IMR-90 (cell line): ENCODE results near the gene B3GNT5. TPM values are rescaled to one million over a fixed set of nuclear protein-coding genes. Genes with fewer than 3 reads are reported as not detected.

ENCODE experiments used
- ATAC-seq: fragments of 200-7000 bp; cut with Tn5 transposase; 2 replicates; pipeline ENCODE4 v1.9.1; 2020; ENCODE audit warnings: low read depth, mild to moderate bottlenecking, moderate library complexity
- BruUV-seq: library from RNA; stranded (reverse); fragments of 400-500 nt; replicated peaks from 2 replicates; lab custom pipeline; 2021; lab: Mats Ljungman, UMichigan
- CTCF ChIA-PET: fragments of 300-600 bp; formaldehyde crosslinking; extraction: SDS; loops from one replicate; lab custom pipeline; 2021; ENCODE audit warnings: antibody characterized with exemption; lab: Yijun Ruan, JAX
- POLR2A ChIA-PET: fragments of 300-600 bp; sonication (Branson Sonifier 250); formaldehyde crosslinking; loops from one replicate; lab custom pipeline; 2022; ENCODE audit warnings: antibody characterized with exemption; ENCODE audit not compliant: unreplicated experiment; lab: Charles Lee
- DNase-seq: peaks from one replicate; pipeline ENCODE4 v3.0.0; 2013
- H2AFZ ChIP-seq: replicated peaks from 2 replicates; pipeline ENCODE3; 2013; ENCODE audit warnings: low read length, mild to moderate bottlenecking; ENCODE audit not compliant: poor library complexity
- H2AK5ac ChIP-seq: 2 replicates; pipeline ENCODE4 v1.6.1; 2013; ENCODE audit warnings: low read depth, low read length, inconsistent platforms
- H2AK9ac ChIP-seq: replicated peaks from 2 replicates; pipeline ENCODE3; 2013; ENCODE audit warnings: mild to moderate bottlenecking, low read depth, low read length, moderate library complexity; ENCODE audit not compliant: poor library complexity
- H2BK120ac ChIP-seq: 2 replicates; pipeline ENCODE4 v1.6.1; 2013; ENCODE audit warnings: low read depth, low read length, inconsistent platforms
- H2BK15ac ChIP-seq: 3 replicates; pipeline ENCODE4 v1.6.1; 2013; ENCODE audit warnings: low read depth, low read length, inconsistent platforms
- H2BK20ac ChIP-seq: 2 replicates; pipeline ENCODE4 v1.6.1; 2013; ENCODE audit warnings: low read depth, mild to moderate bottlenecking, inconsistent platforms, low read length, moderate library complexity
- H2BK5ac ChIP-seq: 2 replicates; pipeline ENCODE4 v1.6.1; 2013; ENCODE audit warnings: mild to moderate bottlenecking, low read depth, low read length, inconsistent platforms; ENCODE audit not compliant: poor library complexity, severe bottlenecking
- H3K14ac ChIP-seq: replicated peaks from 2 replicates; pipeline ENCODE4 v1.6.1; 2013; ENCODE audit warnings: low read depth, low read length, inconsistent platforms
- H3K18ac ChIP-seq: 2 replicates; pipeline ENCODE4 v1.6.1; 2013; ENCODE audit warnings: low read depth, low read length, control low read depth
- H3K23ac ChIP-seq: 2 replicates; pipeline ENCODE4 v1.6.1; 2013; ENCODE audit warnings: low read depth, low read length, inconsistent platforms
- H3K27ac ChIP-seq: 2 replicates; pipeline ENCODE4 v1.5.1; 2013; ENCODE audit warnings: mild to moderate bottlenecking, control low read depth, low read length; ENCODE audit not compliant: insufficient read depth
- H3K27me3 ChIP-seq: 2 replicates; pipeline ENCODE4 v1.6.1; 2013; ENCODE audit warnings: low read length; ENCODE audit not compliant: control insufficient read depth, insufficient read depth
- H3K36me3 ChIP-seq: 2 replicates; pipeline ENCODE4 v1.6.1; 2013; ENCODE audit warnings: low read length, mixed read lengths; ENCODE audit not compliant: control insufficient read depth, insufficient read depth
- H3K4ac ChIP-seq: 2 replicates; pipeline ENCODE4 v1.6.1; 2013; ENCODE audit warnings: low read depth, low read length, inconsistent platforms
- H3K4me1 ChIP-seq: 2 replicates; pipeline ENCODE4 v1.6.1; 2013; ENCODE audit warnings: low read length, mixed read lengths; ENCODE audit not compliant: control insufficient read depth, insufficient read depth
- H3K4me2 ChIP-seq: 2 replicates; pipeline ENCODE4 v1.6.1; 2013; ENCODE audit warnings: low read depth, mild to moderate bottlenecking, control low read depth, low read length, moderate library complexity
- H3K4me3 ChIP-seq: 2 replicates; pipeline ENCODE4 v1.5.1; 2013; ENCODE audit warnings: low read depth, mild to moderate bottlenecking, control low read depth, low read length, moderate library complexity; ENCODE audit not compliant: insufficient read depth
- H3K56ac ChIP-seq: 2 replicates; pipeline ENCODE4 v1.6.1; 2013; ENCODE audit warnings: low read length, inconsistent platforms; ENCODE audit not compliant: insufficient read depth; ENCODE audit errors: extremely low read depth
- H3K79me1 ChIP-seq, 2 experiments: 2 replicates each; pipeline ENCODE4 v1.6.1; 2013; ENCODE audit warnings: low read length in 2 of 2, inconsistent platforms in 1 of 2, low read depth in 1 of 2
- H3K9ac ChIP-seq: 2 replicates; pipeline ENCODE4 v1.6.1; 2013; ENCODE audit warnings: low read depth, low read length, control low read depth
- H3K9me1 ChIP-seq: 2 replicates; pipeline ENCODE4 v1.6.1; 2013; ENCODE audit warnings: low read length, inconsistent platforms; ENCODE audit not compliant: insufficient read depth
- H3K9me3 ChIP-seq: 2 replicates; pipeline ENCODE4 v1.6.1; 2013; ENCODE audit warnings: low read length; ENCODE audit not compliant: control insufficient read depth, insufficient read depth
- H4K20me1 ChIP-seq: 2 replicates; pipeline ENCODE4 v1.6.1; 2013; ENCODE audit warnings: low read length, inconsistent platforms; ENCODE audit not compliant: insufficient read depth
- H4K5ac ChIP-seq: 2 replicates; pipeline ENCODE4 v1.6.1; 2013; ENCODE audit warnings: mild to moderate bottlenecking, low read depth, low read length, control low read depth
- H4K8ac ChIP-seq, 2 experiments: 2 replicates each; pipeline ENCODE4 v1.6.1; 2013; ENCODE audit warnings: low read depth in 2 of 2, low read length in 2 of 2, control low read depth in 1 of 2, inconsistent platforms in 1 of 2
- H4K91ac ChIP-seq: 2 replicates; pipeline ENCODE4 v1.6.1; 2013; ENCODE audit warnings: low read depth, low read length, inconsistent platforms; ENCODE audit not compliant: insufficient read depth
- BHLHE40 ChIP-seq: fragments of 150-350 bp; IDR thresholded peaks from 2 replicates; pipeline ENCODE4 v1.6.1; 2016; ENCODE audit warnings: mild to moderate bottlenecking, low read depth, low read length
- CEBPB ChIP-seq: IDR thresholded peaks from 2 replicates; pipeline ENCODE4 v1.6.1; 2012; ENCODE audit warnings: low read depth, low read length, improper control_type of control experiment
- CHD1 ChIP-seq: IDR thresholded peaks from 2 replicates; pipeline ENCODE4 v1.6.1; 2012; ENCODE audit warnings: low read depth, low read length, improper control_type of control experiment
- CTCF ChIP-seq: conservative IDR thresholded peaks from 2 replicates; pipeline ENCODE4 v1.5.1; 2012; ENCODE audit warnings: mild to moderate bottlenecking, low read depth, low read length, improper control_type of control experiment
- ELK1 ChIP-seq: fragments of 150-350 bp; IDR thresholded peaks from 2 replicates; pipeline ENCODE4 v1.6.1; 2016; ENCODE audit warnings: low read depth, mild to moderate bottlenecking, low read length, moderate library complexity, borderline replicate concordance
- FOS ChIP-seq: fragments of 150-350 bp; IDR thresholded peaks from 2 replicates; pipeline ENCODE4 v1.6.1; 2016; ENCODE audit warnings: low read depth, low read length
- MAFK ChIP-seq: IDR thresholded peaks from 2 replicates; pipeline ENCODE4 v1.6.1; 2012; ENCODE audit warnings: low read depth, low read length, improper control_type of control experiment
- MAZ ChIP-seq: IDR thresholded peaks from 2 replicates; pipeline ENCODE4 v1.6.1; 2012; ENCODE audit warnings: low read depth, mild to moderate bottlenecking, low read length, improper control_type of control experiment, moderate library complexity, borderline replicate concordance
- MXI1 ChIP-seq: IDR thresholded peaks from 2 replicates; pipeline ENCODE4 v1.6.1; 2012; ENCODE audit warnings: low read depth, mild to moderate bottlenecking, low read length, moderate library complexity, borderline replicate concordance
- NFE2L2 ChIP-seq: fragments of 150-350 bp; IDR thresholded peaks from 2 replicates; pipeline ENCODE4 v1.6.1; 2016; ENCODE audit warnings: low read depth, mild to moderate bottlenecking, low read length
- POLR2A ChIP-seq: IDR thresholded peaks from 2 replicates; pipeline ENCODE4 v1.6.1; 2012; ENCODE audit warnings: mild to moderate bottlenecking, low read depth, low read length
- RAD21 ChIP-seq: IDR thresholded peaks from 2 replicates; pipeline ENCODE4 v1.6.1; 2012; ENCODE audit warnings: low read length, improper control_type of control experiment
- RCOR1 ChIP-seq: IDR thresholded peaks from 2 replicates; pipeline ENCODE4 v1.6.1; 2012; ENCODE audit warnings: mild to moderate bottlenecking, low read length, improper control_type of control experiment; ENCODE audit not compliant: insufficient replicate concordance
- RFX5 ChIP-seq: IDR thresholded peaks from 2 replicates; pipeline ENCODE4 v1.8.0; 2012; ENCODE audit warnings: low read depth, mild to moderate bottlenecking, low read length, moderate library complexity
- SMC3 ChIP-seq: fragments of 150-350 bp; IDR thresholded peaks from 2 replicates; pipeline ENCODE4 v1.6.1; 2016; ENCODE audit warnings: low read depth, mild to moderate bottlenecking, antibody characterized with exemption, low read length, moderate library complexity
- USF2 ChIP-seq: fragments of 150-350 bp; IDR thresholded peaks from 2 replicates; pipeline ENCODE4 v1.6.1; 2017; ENCODE audit warnings: mild to moderate bottlenecking, antibody characterized with exemption, low read length, low read depth
- WGBS, 2 experiments: methylation state at CpG; one replicate each; pipeline versions ENCODE4 v1.1.5 to v1.1.7; 2013; ENCODE audit warnings: missing lambda C conversion rate in 2 of 2; ENCODE audit not compliant: insufficient read length in 1 of 2; ENCODE audit errors: extremely low coverage in 2 of 2; 5-methylcytosine and 5-hydroxymethylcytosine counted together
- dilution Hi-C: fragments of 300-500 bp; cut with HindIII; formaldehyde crosslinking; loops from one replicate; pipeline ENCODE4 v1.14.3; 2018; ENCODE audit warnings: low sequenced_read_pairs; ENCODE audit not compliant: unreplicated experiment
- in situ Hi-C: fragments of 300-500 bp; cut with MboI; formaldehyde crosslinking; loops from 3 replicates; pipeline ENCODE4 v1.14.3; 2019; ENCODE audit warnings: low sequenced_read_pairs, inconsistent platforms, mixed read lengths
- intact Hi-C: fragments of 100-400 bp; cut with micrococcal nuclease; formaldehyde crosslinking; loops from 2 replicates; pipeline ENCODE4 v1.10.0; 2022
- polyA plus RNA-seq, 3 experiments: library from polyadenylated mRNA; depleted of rRNA; stranded (reverse); fragments of >200 nt; gene quantifications; 2 replicates each; pipeline ENCODE4 v1.2.3, GENCODE V29; 2012; ENCODE audit warnings: low replicate concordance in 1 of 3
- total RNA-seq: library from RNA; depleted of rRNA; stranded (reverse); fragments of >200 nt; gene quantifications from 2 replicates; pipeline ENCODE4 v1.2.3, GENCODE V29; 2012

The B3GNT5 gene
- total and polyA plus RNA-seq, 2 of the 4 experiments (the other 2 are of a cell fraction), result 1.6 to 3.4 TPM

- H3K4me3 ChIP-seq, result no peak overlapping the region
- peak overlapping the region; percentile 86 for H2BK120ac ChIP-seq
- TF ChIP-seq MAZ (no peak), CHD1 (no peak), CTCF (no peak), FOS (no peak), SMC3 (no peak), RAD21 (no peak), BHLHE40 (no peak), ELK1 (no peak), USF2 (no peak), RCOR1 (no peak), POLR2A (no peak), CEBPB (no peak), NFE2L2 (no peak), MAFK (no peak), MXI1 (no peak), RFX5 (no peak)
- WGBS, 2 experiments, result no CpG with 5 or more reads among the region's 1 CpG
- no peaks in the 10 kb centered on the region for H3K79me1 ChIP-seq
- peak overlapping the region; percentile 73 for H4K91ac ChIP-seq
- no TSS peak for BruUV-seq
- peak overlapping the region; percentile 19 to 81; a peak in 3 of 4 replicates for H4K8ac ChIP-seq
- H3K27me3 ChIP-seq, result no peaks in the 10 kb centered on the region
- H4K20me1 ChIP-seq, result no peaks in the 10 kb centered on the region
- peak overlapping the region; percentile 88 for H3K14ac ChIP-seq
- peaks cover 4% of the 10 kb centered on the region for H3K4me1 ChIP-seq
- ChIA-PET POLR2A (no interaction called here), CTCF (no interaction called here)
- dilution Hi-C loops, result no loop called here
- 0 out of 2 replicates have a peak overlapping the region, but pooled peaks have one; percentile 6 for H3K27ac ChIP-seq
- no peaks in the 10 kb centered on the region for H3K9me3 ChIP-seq
- DNase-seq, result no peak
- H2BK5ac ChIP-seq, result peak overlapping the region; percentile 30
- H4K5ac ChIP-seq, result peak overlapping the region; percentile 55; the same call in 1 of the 2 replicates
- in situ Hi-C loops, result no loop called here
- H3K18ac ChIP-seq, result peak overlapping the region; percentile 70; the same call in 1 of the 2 replicates
- peak overlapping the region; percentile 69; the same call in 1 of the 2 replicates for H2BK20ac ChIP-seq
- H2AFZ ChIP-seq, result no peak overlapping the region
- H3K4ac ChIP-seq, result peak overlapping the region; percentile 80
- H3K9ac ChIP-seq, result 0 out of 2 replicates have a peak overlapping the region, but pooled peaks have one; percentile 13
- no peaks in the 10 kb centered on the region for H3K36me3 ChIP-seq
- no peak overlapping the region for H2AK9ac ChIP-seq
- ATAC-seq, result no peak
- intact Hi-C loops, result no loop called here
- H3K23ac ChIP-seq, result peak overlapping the region; percentile 84; the same call in 1 of the 2 replicates
- H3K4me2 ChIP-seq, result no peak overlapping the region; the same call in 1 of the 2 replicates
- H3K56ac ChIP-seq, result no peak overlapping the region
- H2BK15ac ChIP-seq, result peak overlapping the region; percentile 78
- H2AK5ac ChIP-seq, result peak overlapping the region; percentile 95
- peaks cover 3% of the 10 kb centered on the region; the same call in 1 of the 2 replicates for H3K9me1 ChIP-seq
These were observed 32.3 kb downstream of the B3GNT5 start for GRCh38 chr3:183285318-183285717.
